EL (cell line): ENCODE data around the gene ITPR1.

ENCODE experiments used
- DNase-seq: peaks from one replicate; pipeline ENCODE4 v3.0.0-alpha.2; 2016

Gene ITPR1

DNA sequence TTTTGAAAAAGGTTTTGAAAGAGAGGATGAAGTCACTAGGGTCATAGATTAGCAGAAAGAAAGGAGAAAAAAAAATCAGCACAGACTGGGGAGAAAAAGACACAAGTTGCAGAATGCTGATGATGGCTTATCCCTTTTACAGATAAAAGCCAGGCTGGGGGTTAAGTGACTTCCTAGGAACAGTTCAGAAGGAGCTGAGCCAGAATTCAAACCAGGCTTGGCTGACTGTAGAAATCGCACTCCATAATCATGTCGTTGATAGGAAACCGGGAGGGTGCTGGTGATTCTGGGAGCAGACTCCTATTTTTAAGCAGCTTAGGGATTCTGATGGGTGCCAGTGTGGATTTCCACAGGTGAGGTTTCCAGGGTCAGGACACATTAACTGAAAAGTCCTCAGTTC, 326.6 kb downstream of the ITPR1 start:
- no peak for DNase-seq

DNA sequence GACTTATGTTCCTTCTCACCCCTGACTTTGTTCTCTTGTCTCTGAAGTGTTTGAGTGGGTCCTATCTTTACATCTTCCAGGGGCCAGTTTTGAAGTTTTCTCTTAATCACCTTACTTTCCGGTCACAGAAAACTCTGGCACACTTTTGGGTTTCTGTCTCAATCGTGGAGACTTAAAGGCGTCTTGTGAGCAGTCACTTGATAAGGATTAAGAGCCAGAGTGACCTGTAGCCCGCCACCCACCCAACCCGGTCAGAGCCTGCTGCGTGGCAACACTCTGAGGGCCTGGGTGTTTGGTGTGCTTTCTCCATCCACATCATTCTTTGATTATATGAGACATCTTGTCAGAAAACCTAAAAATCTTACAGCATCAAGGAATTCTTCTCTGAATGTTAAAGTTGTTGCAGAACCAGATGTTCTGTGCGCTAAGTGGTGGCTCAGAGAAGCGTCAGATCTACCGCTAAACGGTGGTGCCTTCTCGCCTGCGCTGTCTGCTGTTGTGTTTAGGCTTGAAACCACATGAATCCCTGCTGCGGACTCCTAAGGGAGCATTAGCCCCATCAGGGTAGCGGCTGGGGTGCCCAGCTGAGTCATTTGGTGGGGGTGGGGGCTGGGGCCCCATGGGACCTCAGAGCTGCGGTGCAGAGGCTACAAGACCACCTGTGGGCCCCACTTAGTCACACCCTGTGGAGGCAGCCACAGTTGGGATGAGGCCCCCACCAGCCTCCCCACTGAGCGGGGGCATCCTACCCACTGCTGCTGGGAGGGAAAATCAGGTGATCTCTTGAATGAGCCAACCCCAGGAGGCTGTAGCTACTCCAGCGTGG, 327.4 kb downstream of the ITPR1 start:
- no peak for DNase-seq

- DNase-seq: no peak
These were observed 328.2 kb downstream of the ITPR1 start for GRCh38 chr3:4821338-4821737.

DNA sequence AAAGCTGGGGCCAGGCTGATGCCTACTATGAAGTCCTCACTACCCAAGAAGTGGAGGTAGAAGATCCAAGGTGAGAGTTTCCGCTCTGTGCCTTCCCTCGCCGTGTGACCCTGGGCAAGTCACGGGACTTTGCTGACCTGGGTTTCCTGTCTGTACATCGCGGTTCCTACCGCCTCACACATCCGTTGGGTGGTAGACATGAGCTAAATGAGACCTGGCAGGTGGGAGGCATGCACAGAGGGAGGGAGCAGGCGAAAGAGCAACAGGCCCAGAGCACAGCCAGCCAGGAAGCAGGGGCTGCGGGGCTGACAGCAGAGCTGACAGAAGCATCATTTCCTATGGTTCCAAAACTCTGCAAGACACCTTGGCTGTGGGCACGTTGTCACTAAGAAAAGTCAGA, 328.8 kb downstream of the ITPR1 start:
- DNase-seq: no peak

GRCh38 chr3:4822568-4822967, 329.4 kb downstream of the ITPR1 start:
- no peak for DNase-seq

DNA sequence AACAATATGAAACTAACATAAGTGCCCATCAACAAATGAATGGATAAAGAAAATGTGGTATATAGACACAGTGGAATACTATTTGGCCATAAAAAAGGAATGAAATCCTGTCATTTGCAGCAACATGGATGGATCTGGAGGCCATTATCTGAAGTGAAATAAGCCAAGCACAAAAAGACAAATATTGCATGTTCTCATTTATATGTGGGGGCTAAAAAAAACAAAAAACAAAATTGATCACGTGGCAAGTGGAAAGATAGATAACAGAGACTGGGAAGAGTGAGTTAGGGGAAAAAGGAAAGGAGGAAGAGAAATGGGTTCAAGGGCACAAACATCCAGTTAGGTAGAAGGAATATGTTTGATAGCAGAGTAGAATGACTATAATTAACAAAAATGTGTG, 330.2 kb downstream of the ITPR1 start:
- DNase-seq: no peak

- DNase-seq: no peak
These were observed 331.1 kb downstream of the ITPR1 start for GRCh38 chr3:4823986-4824925.

DNA sequence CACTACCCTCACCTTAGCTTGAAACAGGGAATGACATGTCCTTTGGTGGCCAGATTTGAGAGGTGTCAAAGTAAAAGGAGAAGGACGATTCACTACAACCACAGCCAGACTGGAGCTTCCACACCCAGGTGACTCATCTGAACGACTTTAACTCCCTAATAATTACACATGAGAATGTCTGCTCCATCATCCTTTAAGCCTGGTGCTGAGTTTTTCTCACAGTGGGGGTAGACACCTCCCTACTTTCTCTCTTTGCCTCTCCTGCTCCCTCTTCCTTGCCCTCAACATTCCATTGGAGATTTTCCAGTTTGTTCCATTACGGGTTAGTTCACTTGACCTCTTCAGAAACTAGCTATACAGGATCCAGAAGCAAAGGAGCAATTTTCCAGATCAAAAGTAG, 331.8 kb downstream of the ITPR1 start:
- DNase-seq: peak; percentile 34

DNA sequence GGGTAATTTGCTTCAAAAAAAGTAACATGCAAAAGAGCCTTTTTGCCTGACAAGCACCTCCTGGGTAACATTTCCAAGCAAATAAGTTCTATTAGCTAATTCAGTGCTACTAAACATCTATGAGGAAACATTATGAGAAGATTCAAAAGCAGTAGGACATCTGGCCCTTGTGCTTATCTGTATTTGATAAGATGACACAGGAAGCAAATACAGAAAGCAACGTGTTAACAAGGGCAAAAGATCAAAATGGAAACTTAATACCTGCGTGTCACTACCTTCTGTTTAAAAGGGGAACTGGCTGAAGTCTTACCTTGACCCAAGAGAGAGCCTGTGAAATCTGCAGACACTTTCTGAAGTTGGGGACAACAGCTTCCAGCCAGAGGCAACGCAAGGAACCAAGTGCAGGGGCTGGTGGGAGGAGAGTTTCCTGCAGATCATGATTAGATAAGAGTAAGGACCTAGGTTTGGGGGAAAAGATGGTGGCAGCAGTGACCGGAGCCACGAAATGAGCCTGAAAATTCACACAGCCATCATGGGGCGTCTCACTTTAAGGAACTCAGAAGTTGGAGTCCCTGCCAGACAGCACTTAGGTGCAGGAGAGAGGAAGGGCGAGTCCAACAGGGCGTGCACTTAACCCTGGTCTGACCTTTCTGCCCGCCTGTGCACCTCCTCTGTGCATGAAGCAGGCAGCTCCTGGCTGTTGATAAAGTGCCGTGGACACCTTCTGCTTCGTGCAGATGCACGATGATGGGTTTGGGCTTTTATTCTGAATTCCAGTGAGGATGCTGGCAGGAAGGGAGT, 332.5 kb downstream of the ITPR1 start:
- DNase-seq: no peak

DNA sequence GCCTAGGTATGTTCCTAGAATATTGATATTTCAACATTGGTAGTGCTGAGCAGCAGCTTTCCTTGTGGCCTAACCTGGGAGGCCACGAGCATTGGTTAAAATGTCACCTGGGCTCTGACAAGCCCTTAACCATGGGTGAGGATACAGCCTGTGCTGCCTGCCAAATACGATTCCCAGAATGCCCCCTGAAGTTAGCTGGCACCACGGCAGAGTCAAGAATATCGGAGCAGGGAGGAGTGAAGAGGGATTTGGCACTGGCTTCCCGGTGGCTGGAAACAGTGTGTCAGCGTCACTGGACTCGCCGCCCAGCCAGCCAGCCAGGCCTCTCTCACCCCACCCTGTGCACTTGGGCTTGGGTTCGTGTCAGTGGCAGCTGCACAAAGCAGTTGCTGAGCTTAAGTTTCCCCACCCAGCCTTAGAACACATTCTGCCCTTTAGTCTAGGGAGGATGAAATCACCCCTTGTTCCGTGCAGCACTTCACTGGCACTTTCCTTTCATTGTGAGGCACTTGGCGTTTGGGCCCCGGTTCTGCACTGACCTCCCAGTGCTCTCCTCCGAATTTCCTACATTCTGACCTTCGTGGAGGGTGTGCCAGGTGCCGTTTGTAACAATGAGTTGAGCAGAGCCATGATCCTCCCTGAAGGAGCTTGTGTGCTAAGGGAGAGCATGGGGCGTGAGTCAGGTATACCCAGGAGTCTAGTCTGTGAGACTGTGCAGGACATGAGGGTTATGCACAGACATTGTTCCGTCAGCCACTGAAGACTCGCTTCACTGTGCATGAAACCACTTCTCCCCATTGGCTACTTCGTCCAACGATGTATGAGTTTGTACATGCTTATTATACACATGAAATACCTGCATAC, 333.3 kb downstream of the ITPR1 start:
- DNase-seq: no peak

GRCh38 chr3:4827767-4828166, 334.6 kb downstream of the ITPR1 start:
- DNase-seq: no peak

GRCh38 chr3:4828279-4829030, 335.3 kb downstream of the ITPR1 start:
- no peak for DNase-seq

DNA sequence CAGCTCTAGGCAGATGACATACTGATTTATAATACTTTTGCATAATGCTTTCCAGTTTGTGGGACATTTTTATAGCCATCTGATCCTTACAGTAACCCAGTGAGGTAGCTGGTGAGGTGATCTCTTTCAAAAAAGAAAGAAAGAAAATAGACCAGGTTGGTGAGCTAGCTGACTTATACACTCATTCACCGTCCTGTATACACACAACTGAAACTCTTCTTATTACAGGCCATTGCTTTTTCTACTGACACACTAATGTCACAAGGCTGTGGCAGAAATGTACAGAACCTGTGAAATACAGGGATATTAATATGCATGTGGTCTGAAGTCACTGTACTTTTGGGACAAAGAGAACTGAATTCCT, 335.9 kb downstream of the ITPR1 start:
- DNase-seq: no peak

DNA sequence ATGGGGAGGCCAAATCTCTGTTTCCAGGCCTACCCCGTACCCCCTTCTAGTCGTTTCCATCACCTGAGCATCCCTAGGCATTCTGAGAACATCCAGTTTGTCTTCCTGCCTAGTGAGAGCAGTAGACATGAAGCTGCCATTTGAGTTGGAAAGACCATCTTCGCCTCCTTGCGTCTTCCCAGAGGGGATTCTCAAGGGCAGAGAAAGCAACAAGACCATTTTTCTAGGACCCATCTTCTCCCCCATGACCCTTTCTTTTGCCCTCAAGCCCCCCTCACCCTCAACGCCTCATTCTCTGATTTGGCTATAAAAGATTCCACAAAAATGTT, 337.4 kb downstream of the ITPR1 start:
- DNase-seq: no peak

GRCh38 chr3:4831580-4831950, 338.4 kb downstream of the ITPR1 start:
- DNase-seq: no peak

DNA sequence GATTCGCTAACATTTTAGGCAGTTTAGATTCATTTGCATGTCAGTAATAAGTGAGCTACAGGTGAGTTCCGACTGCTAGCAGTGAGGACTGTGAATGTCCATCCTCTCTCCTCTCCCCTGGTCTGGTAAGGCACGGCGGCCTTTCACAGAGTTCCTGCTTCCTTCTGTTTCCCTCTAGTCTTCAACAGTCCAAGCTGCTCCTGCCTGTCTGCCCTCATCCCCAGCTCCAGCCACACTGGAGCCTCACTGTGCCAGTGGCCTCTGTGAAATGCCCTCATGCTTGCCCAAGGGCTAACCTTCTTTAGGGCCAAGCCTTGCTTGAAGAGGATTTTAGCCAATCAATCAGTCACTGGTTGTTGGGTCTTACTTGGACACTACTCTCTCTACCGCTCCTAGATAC, 340.3 kb downstream of the ITPR1 start:
- DNase-seq: no peak

GRCh38 chr3:4834403-4834866, 341.3 kb downstream of the ITPR1 start:
- DNase-seq: no peak

DNA sequence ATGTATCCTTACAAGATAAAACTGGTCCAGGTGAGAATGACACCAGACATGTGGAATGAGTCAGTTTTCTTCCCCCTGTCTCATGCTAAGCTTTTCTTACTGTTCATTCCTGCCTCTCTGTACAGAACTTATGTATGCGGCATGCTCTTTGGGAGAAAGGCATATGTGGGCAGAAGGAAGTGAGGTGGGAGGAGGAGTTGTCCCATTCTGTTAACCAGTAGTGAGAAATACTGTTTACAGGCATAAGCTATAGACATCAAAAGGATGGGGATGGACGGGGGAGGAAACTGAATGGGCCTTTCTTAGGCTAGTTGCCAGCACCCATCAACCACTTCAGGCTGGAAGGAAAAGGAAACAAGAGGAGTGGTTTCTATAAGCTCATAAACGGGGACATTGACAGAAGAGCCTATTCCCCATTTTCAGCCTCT, 342.5 kb downstream of the ITPR1 start:
- no peak for DNase-seq

- DNase-seq: no peak
These were observed 343.4 kb downstream of the ITPR1 start for GRCh38 chr3:4836516-4836915.

DNA sequence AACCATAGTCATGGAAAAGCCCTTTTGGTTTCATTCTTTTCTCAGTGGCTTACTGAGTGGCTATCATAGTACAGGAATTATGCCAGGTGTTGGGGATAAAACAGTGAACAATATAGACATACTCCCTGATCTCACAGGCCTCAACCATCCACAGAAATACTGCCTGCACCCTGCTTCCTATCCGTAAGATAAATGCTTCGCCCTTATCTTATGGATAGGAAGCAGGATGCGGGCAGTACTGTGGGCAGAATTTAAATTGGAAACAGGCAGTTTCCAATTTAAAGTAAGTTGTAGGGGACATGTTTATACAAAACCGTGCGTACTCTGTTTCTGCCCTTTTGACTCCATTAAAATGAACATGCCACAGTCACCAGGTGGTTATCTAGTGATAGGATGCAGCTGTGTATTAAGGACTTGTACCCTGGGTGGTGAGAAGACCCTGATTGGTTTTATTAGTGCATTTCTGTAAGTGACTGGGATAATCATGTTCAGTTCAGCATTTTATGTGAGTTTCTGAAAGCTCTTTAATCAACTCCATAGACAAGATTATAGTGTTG, 344.3 kb downstream of the ITPR1 start:
- no peak for DNase-seq

DNA sequence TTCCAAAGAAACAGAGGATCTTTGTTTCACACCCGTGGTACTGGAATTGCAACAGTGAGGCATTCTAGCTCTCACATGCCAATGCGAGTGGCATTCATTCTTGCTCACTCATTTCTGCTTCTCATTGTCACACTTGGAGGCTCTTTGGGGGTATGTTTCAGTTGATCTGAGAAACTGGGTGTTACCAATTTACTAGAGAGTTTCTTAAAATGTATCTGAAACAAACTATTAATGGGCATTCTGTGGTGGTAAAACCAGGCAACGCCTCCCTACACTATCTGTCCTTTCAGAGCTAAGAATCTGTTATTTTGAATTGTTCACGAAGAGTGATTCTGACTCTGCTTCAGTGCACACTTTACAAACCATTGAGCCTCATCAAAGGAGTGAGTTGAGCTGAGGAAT, 345.5 kb downstream of the ITPR1 start:
- DNase-seq: no peak
